NCI-H1092 (cell line): ENCODE results near the gene TAS1R2.

Experiments
- DNase-seq: peaks from one replicate; lab custom pipeline; 2025; lab: John Stamatoyannopoulos, UW

TAS1R2 gene

GRCh38 chr1:18819986-18820790, 39.3 kb downstream of the TAS1R2 start:
- DNase-seq, result no peak

DNA sequence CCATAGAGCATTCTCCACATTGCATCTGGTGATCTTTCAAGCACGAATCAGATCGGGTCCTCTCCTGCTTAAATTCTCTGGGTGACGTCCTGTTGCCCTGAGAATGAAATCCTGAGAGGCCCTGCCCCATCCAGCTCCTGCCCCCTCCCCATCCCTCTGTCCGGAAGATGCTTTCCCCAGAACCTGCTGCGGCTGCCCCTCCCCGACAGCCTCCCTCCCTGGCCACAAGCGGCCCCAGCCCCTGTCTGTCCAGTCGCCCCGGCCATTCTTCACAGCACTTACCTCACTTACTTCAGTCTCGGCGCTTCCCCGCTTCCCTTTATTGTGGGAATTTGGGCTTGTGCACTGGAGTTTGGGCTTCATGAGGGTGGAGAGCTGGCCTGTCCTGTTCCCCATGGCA, 40.3 kb downstream of the TAS1R2 start:
- no peak for DNase-seq

DNA sequence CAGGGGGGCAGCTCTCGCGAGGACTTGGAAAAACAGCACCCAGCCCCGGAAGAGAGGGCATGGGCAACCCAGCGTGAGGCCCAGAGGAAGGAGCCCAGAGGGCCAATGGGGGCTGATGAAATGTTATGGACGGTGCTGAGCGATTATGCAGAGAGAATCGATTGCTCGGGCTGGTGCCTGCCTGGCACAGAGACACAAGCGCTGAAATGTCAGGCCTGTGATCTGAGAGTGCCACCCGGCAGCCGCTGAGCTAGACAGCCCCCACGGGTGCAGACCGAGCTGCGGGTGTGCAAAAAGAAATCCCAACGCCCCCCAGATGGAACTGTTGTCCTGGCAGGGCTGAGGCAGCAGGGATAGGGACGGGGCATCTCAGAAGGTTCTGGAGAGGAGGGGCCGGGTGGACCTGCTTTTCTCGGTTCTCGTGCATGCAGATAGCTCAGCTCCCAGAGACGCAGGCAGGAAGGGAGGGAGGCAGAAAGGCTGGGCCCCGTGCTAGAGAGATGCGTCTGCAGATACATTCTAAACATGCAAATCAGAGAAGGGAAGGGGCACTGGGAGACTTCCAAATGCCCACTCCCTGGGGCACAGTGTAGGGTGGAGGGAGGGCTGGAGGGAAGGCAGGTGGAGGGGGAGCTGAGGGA, 41.5 kb downstream of the TAS1R2 start:
- no peak for DNase-seq

DNA sequence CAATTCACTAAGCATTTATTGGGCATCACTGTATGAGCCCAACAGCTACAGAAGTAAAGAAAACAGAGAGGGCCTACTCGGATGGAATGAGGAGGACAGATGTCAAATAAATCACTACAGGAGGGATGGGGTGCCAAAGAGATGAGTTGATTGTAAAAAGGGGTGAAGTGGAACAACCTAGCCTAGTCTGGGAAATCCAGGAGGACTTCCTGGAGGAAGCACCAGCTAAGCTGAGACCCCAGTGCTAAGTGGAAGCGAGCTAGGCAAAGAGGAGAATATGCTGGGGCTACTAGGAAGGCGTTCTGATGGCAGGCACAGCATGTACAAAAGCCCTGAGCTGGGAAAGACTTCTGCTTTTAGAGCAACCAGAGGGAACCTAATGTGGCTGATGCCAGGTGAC, 42.1 kb downstream of the TAS1R2 start:
- no peak for DNase-seq

- no peak for DNase-seq
These were observed 42.7 kb downstream of the TAS1R2 start for GRCh38 chr1:18816808-18817207.

GRCh38 chr1:18814874-18815531, 44.5 kb downstream of the TAS1R2 start:
- no peak for DNase-seq

DNA sequence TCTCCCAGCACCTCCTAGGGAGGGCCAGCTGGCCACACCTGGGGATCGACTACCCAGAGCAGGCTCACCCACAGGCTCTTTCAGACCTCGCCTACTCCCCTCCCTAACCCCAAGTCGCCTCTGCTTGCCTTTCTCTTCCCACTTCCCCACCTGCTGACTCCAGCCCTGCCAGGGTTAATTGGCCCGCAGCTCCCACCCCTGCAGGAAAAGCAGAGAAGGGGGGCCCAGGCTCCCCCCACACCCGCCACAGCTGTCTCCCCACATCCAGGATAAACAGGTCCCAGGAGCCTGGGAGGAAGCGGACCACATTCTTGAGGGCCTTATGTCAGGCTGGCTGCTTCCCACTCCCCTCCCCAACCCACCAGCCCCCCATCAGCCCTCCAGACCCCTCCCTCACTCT, 45.0 kb downstream of the TAS1R2 start:
- DNase-seq, result no peak

GRCh38 chr1:18812453-18812939, 47.0 kb downstream of the TAS1R2 start:
- DNase-seq, result no peak

GRCh38 chr1:18811733-18812452, 47.6 kb downstream of the TAS1R2 start:
- DNase-seq, result no peak

DNA sequence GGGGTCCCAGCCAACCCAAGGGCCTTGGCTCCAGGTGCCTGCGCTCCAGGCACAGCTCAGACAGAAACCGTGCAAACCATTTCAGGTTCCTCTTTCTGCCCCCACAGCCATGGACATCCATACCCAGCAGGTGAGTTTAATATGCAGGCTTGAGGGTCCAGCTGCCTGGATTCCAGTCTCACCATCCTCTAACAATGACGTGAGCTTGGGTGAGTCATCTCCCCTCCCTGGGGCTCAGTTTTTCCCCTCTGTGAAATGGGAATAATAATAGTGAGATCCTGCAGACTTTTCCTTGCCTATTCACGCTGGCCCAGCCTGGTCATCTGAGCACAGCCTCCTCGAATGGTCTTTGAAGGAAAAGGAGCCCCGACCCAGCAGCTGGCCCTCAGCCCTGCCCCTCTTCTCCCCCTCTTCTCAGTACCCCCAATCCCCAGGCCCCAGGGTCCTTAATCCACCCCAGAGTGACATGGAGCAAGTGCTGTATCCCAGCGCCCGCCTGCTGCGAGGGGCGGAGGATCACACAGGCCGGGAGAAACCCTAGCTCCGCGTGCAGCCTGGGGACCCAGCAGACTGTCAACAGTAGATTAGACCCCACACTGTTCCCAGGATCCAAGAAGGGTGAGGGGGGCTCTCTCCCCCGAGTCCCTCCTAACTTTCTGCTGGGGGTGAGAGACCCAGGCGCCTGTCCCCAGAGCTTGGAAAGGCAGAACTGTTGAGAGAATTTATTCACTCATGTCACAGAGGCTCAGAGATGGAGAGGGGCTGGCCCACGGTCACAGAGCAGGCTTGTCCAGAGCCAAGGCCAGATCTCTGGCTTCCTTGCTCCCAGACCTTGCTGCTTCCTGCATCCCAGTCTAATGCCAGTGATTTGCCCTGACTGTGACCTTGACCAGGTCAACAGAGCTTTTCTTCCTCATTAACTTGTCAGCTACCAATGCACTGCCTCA, 49.2 kb downstream of the TAS1R2 start:
- DNase-seq, result no peak

- DNase-seq, result no peak
These were observed 50.9 kb downstream of the TAS1R2 start for GRCh38 chr1:18808550-18808949.

DNA sequence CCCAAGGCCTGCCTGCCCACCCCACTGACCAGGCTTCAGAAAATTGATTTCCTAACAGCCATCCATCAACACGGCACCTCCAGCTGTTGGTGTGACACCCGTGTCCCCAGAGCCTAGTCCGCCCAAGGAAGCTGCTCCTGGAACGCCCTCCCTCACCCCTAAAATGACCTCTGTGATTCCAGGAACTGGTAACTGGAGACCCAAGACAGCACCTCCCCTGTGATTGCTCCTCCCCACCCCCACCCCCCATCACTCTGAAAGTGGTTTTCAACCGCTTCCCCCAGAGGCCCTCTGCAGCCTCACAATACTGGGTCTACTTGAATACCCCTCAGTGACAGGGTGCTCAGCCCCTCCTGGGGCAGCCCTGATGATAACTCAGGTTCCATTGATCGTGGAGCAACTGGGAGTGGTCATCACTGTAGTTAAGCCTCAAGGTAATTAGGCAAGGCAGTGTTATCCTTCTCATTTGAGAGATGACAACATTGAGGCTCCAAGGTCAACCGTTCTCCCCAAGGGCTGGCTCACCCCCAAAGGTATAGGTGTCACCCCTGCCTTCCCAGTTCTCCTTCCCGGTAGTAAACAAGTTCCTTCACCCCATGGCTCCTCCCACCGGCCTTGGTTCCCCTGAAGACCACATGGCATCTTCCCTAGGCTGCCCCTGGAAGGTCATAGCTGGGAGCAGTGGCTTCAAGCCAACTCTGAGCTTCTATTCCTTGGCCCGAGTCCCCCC, 52.0 kb downstream of the TAS1R2 start:
- no peak for DNase-seq

- DNase-seq, result no peak
These were observed 53.3 kb downstream of the TAS1R2 start for GRCh38 chr1:18805925-18806849.

GRCh38 chr1:18805150-18805879, 54.1 kb downstream of the TAS1R2 start:
- no peak for DNase-seq

DNA sequence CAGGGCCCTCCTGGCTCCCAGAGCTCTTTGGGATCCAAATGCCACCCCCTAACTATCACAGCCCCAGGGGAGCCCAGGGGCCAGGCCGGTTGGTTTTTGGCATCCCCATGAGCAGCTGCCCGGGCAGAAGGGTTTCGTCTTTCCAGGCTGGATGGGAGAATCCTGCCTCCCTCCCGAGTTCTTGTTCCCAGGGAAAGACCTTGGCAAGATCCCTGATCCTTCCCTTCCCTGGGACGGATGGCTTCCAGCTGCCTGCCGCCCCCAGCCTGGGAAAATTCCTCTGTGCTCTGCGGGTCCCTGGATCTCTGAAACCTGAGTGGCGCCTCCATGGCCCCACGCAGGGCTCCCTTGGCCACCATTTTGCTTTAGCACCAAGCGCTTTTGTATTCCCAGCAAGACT, 55.6 kb downstream of the TAS1R2 start:
- DNase-seq, result no peak

GRCh38 chr1:18803151-18803791, 56.2 kb downstream of the TAS1R2 start:
- no peak for DNase-seq

GRCh38 chr1:18802231-18802630, 57.2 kb downstream of the TAS1R2 start:
- DNase-seq, result no peak

GRCh38 chr1:18800258-18800657, 59.2 kb downstream of the TAS1R2 start:
- no peak for DNase-seq
